Measurements from ENCODE around the gene ZC3H8.

ZC3H8 gene

GRCh38 chr2:112195167-112195766, 59.6 kb downstream of the ZC3H8 start:
- Histone ChIP-seq H3K79me2 (ENCODE audit: control insufficient read depth, low read length) (no peaks in the 10 kb centered on the region), H3F3A (ENCODE audit: control insufficient read depth, insufficient read depth) (no peaks in the 10 kb centered on the region), H3K27me3 (ENCODE audit: control insufficient read depth, low read length) (no peaks in the 10 kb centered on the region), H3K4me2 (ENCODE audit: low read length) (no peak overlapping the region), H3K27ac (ENCODE audit: low read depth, low read length) (no peak overlapping the region), H4K20me1 (ENCODE audit: control insufficient read depth, insufficient read depth, low read depth, low read length) (no peaks in the 10 kb centered on the region), H3K9me2 (replicated peaks; ENCODE audit: control insufficient read depth, low read length) (no peaks in the 10 kb centered on the region), H3K4me3 (ENCODE audit: low read length) (no peak overlapping the region), H3K9me3 (ENCODE audit: control insufficient read depth, insufficient read depth, low read length) (no peaks in the 10 kb centered on the region), H3K4me1 (ENCODE audit: control insufficient read depth, low read length) (no peaks in the 10 kb centered on the region), H3K36me3 (ENCODE audit: control insufficient read depth, low read length) (no peaks in the 10 kb centered on the region)
- TF ChIP-seq EZH2phosphoT487 (IDR thresholded peaks at IDR 0.05; ENCODE audit: borderline replicate concordance, low read length) = no peak
- no peak for TF ChIP-seq CTCF (IDR thresholded peaks at IDR 0.05; ENCODE audit: low read depth, low read length, poor library complexity, severe bottlenecking)

GRCh38 chr2:112194482-112194881, 60.4 kb downstream of the ZC3H8 start:
- H3K27ac ChIP-seq (ENCODE audit: low read depth, low read length) = no peak overlapping the region
- no peak overlapping the region for H3K4me3 ChIP-seq (ENCODE audit: low read length)
- H3K79me2 ChIP-seq (ENCODE audit: control insufficient read depth, low read length) = no peaks in the 10 kb centered on the region
- H3K36me3 ChIP-seq (ENCODE audit: control insufficient read depth, low read length) = no peaks in the 10 kb centered on the region
- no peaks in the 10 kb centered on the region for H3K9me3 ChIP-seq (ENCODE audit: control insufficient read depth, insufficient read depth, low read length)
- TF ChIP-seq EZH2phosphoT487 (IDR thresholded peaks at IDR 0.05; ENCODE audit: borderline replicate concordance, low read length) (no peak), CTCF (IDR thresholded peaks at IDR 0.05; ENCODE audit: low read depth, low read length, poor library complexity, severe bottlenecking) (no peak)
- H3K27me3 ChIP-seq (ENCODE audit: control insufficient read depth, low read length) = no peaks in the 10 kb centered on the region
- H3F3A ChIP-seq (ENCODE audit: control insufficient read depth, insufficient read depth) = no peaks in the 10 kb centered on the region
- no peaks in the 10 kb centered on the region for H3K9me2 ChIP-seq (replicated peaks; ENCODE audit: control insufficient read depth, low read length)
- no peak overlapping the region for H3K4me2 ChIP-seq (ENCODE audit: low read length)
- no peaks in the 10 kb centered on the region for H3K4me1 ChIP-seq (ENCODE audit: control insufficient read depth, low read length)
- H4K20me1 ChIP-seq (ENCODE audit: control insufficient read depth, insufficient read depth, low read depth, low read length) = no peaks in the 10 kb centered on the region

GRCh38 chr2:112194028-112194427, 60.8 kb downstream of the ZC3H8 start:
- H3K9me2 ChIP-seq (replicated peaks; ENCODE audit: control insufficient read depth, low read length) = no peaks in the 10 kb centered on the region
- TF ChIP-seq CTCF (IDR thresholded peaks at IDR 0.05; ENCODE audit: low read depth, low read length, poor library complexity, severe bottlenecking) = no peak
- no peak for TF ChIP-seq EZH2phosphoT487 (IDR thresholded peaks at IDR 0.05; ENCODE audit: borderline replicate concordance, low read length)
- no peaks in the 10 kb centered on the region for H3K27me3 ChIP-seq (ENCODE audit: control insufficient read depth, low read length)
- no peak overlapping the region for H3K4me3 ChIP-seq (ENCODE audit: low read length)
- H4K20me1 ChIP-seq (ENCODE audit: control insufficient read depth, insufficient read depth, low read depth, low read length) = no peaks in the 10 kb centered on the region
- no peaks in the 10 kb centered on the region for H3K9me3 ChIP-seq (ENCODE audit: control insufficient read depth, insufficient read depth, low read length)
- H3F3A ChIP-seq (ENCODE audit: control insufficient read depth, insufficient read depth) = no peaks in the 10 kb centered on the region
- no peak overlapping the region for H3K4me2 ChIP-seq (ENCODE audit: low read length)
- no peaks in the 10 kb centered on the region for H3K4me1 ChIP-seq (ENCODE audit: control insufficient read depth, low read length)
- H3K27ac ChIP-seq (ENCODE audit: low read depth, low read length) = no peak overlapping the region
- H3K36me3 ChIP-seq (ENCODE audit: control insufficient read depth, low read length) = no peaks in the 10 kb centered on the region
- H3K79me2 ChIP-seq (ENCODE audit: control insufficient read depth, low read length) = no peaks in the 10 kb centered on the region
